ENCODE results near the gene KLHL8. TPM values are rescaled to one million over a fixed set of nuclear protein-coding genes. Genes with fewer than 3 reads are reported as not detected.

KLHL8 gene
- total RNA-seq, 1 experiment from 2014 or later, result 7.5 TPM

DNA sequence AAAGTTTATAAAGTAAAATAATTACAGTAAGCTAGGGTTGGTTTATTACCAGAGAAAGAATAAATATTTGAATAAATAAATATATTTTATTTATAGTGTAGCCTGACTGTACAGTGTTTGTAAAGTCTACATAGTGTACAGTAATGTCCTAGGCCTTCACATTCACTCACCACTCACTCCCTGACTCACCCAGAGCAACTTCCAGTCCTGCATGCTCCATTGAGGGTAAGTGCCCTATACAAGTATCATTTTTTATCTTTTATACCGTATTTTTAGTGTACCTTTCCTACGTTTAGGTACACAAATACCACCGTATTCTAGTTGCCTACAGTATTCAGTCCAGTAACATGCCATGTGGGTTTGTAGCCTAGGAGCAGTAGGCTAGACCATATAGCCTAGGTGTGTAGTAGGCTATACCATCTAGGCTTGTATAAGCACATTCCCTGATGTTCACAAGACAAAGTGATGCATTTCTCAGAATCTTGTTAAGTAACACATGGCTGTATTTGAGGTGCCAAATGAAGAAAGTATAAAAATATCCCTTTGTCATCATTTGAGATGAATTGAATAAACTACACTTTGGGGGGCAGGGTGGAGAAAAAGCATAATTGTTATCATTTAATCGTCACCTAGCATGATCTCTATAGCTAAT, 14.7 kb upstream of the KLHL8 start:
- no peaks in the 10 kb centered on the region for H4K20me1 ChIP-seq (ENCODE audit: control insufficient read depth, insufficient read depth, insufficient read length)
- no peaks in the 10 kb centered on the region; a peak in 1 of 4 replicates for H3K4me1 Mint-ChIP-seq
- no peak overlapping the region for H3K4ac ChIP-seq (ENCODE audit: low read depth, low read length)
- no peak overlapping the region for H4K5ac ChIP-seq (ENCODE audit: insufficient read length, low read depth, low read length)
- peak overlapping the region; percentile 39 for H3K4me2 ChIP-seq (ENCODE audit: insufficient read depth, insufficient read length, low read length)
- H2BK20ac ChIP-seq (ENCODE audit: low read depth, low read length, poor library complexity, severe bottlenecking), result no peak overlapping the region
- no CpG with 5 or more reads among the region's 4 CpGs for WGBS (ENCODE audit: extremely low coverage, insufficient read length, low lambda C conversion rate)
- H3K9me3 ChIP-seq (ENCODE audit: control insufficient read depth, low read depth, low read length), result no peaks in the 10 kb centered on the region
- TF ChIP-seq, protein P1, sequence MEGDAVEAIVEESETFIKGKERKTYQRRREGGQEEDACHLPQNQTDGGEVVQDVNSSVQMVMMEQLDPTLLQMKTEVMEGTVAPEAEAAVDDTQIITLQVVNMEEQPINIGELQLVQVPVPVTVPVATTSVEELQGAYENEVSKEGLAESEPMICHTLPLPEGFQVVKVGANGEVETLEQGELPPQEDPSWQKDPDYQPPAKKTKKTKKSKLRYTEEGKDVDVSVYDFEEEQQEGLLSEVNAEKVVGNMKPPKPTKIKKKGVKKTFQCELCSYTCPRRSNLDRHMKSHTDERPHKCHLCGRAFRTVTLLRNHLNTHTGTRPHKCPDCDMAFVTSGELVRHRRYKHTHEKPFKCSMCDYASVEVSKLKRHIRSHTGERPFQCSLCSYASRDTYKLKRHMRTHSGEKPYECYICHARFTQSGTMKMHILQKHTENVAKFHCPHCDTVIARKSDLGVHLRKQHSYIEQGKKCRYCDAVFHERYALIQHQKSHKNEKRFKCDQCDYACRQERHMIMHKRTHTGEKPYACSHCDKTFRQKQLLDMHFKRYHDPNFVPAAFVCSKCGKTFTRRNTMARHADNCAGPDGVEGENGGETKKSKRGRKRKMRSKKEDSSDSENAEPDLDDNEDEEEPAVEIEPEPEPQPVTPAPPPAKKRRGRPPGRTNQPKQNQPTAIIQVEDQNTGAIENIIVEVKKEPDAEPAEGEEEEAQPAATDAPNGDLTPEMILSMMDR (conservative IDR thresholded peaks at IDR 0.05), result no peak
- DNase-seq, result no peak
- no peak overlapping the region for H4K91ac ChIP-seq (ENCODE audit: insufficient read length, low read depth, low read length)
- H3K18ac ChIP-seq (ENCODE audit: insufficient read length, low read depth, low read length), result no peak overlapping the region
- H4K8ac ChIP-seq (replicated peaks; ENCODE audit: insufficient read length, low read depth, low read length), result no peak overlapping the region
- H3K23ac ChIP-seq (ENCODE audit: insufficient read length, low read depth, low read length), result no peak overlapping the region
- H3K14ac ChIP-seq (ENCODE audit: insufficient read depth, low read length), result no peak overlapping the region
- H2BK15ac ChIP-seq (ENCODE audit: low read depth, low read length), result no peak overlapping the region
- no peak overlapping the region for H2AK5ac ChIP-seq (ENCODE audit: insufficient read length, low read length)
- no peaks in the 10 kb centered on the region for H3K4me1 ChIP-seq (ENCODE audit: insufficient read depth, low read length)
- no peak overlapping the region for H2BK12ac ChIP-seq (ENCODE audit: insufficient read length, low read depth, low read length)
- H3K79me1 ChIP-seq (ENCODE audit: insufficient read depth, low read depth, low read length, poor library complexity, severe bottlenecking), result no peaks in the 10 kb centered on the region
- H3K79me2 ChIP-seq (ENCODE audit: insufficient read depth, low read length), result no peaks in the 10 kb centered on the region
- H3K27ac Mint-ChIP-seq, result no peak overlapping the region
- no peak overlapping the region for H3K9ac ChIP-seq (ENCODE audit: extremely low read depth, insufficient read length, low read length)
- H3K27ac ChIP-seq (ENCODE audit: insufficient read length, low read depth, low read length), result no peak overlapping the region
- no peaks in the 10 kb centered on the region; the same call in none of the 2 replicates for H3K27me3 Mint-ChIP-seq (ENCODE audit: low read depth)
- no peak overlapping the region for H3K4me3 Mint-ChIP-seq
- H3T11ph ChIP-seq (ENCODE audit: low read length), result no peak overlapping the region
- H2AFZ ChIP-seq (ENCODE audit: low read length), result no peak overlapping the region
- H2BK120ac ChIP-seq (ENCODE audit: low read depth, low read length, poor library complexity, severe bottlenecking), result no peak overlapping the region
- no peaks in the 10 kb centered on the region for H3K23me2 ChIP-seq (ENCODE audit: insufficient read length, low read depth, low read length, poor library complexity, severe bottlenecking)
- H3K9me3 Mint-ChIP-seq, result no peaks in the 10 kb centered on the region
- no peak overlapping the region for H3K56ac ChIP-seq (ENCODE audit: insufficient read length, low read depth, low read length)
- H2BK5ac ChIP-seq (ENCODE audit: insufficient read length, low read length), result no peak overlapping the region
- H3K27me3 ChIP-seq (ENCODE audit: insufficient read depth, low read length), result no peaks in the 10 kb centered on the region
- H3K36me3 Mint-ChIP-seq (ENCODE audit: insufficient read depth in 1 of 3, low read depth in 3 of 3), result no peaks in the 10 kb centered on the region
